HG02588 (cell line): ENCODE data around the gene PRKG1.
"Not testable (repeated sequence)": the region's sequence is repeated elsewhere in the genome, so short reads cannot be mapped to it uniquely, and the experiment has no call there.

ENCODE experiments used
- ATAC-seq: cut with Tn5 transposase; IDR thresholded peaks from one replicate; pipeline ENCODE4 v1.9.1; 2021; ENCODE audit warnings: mild to moderate bottlenecking, moderate library complexity; ENCODE audit not compliant: unreplicated experiment

Gene PRKG1

GRCh38 chr10:51168086-51168815, 94.0 kb downstream of the PRKG1 start:
- ATAC-seq, result no peak

DNA sequence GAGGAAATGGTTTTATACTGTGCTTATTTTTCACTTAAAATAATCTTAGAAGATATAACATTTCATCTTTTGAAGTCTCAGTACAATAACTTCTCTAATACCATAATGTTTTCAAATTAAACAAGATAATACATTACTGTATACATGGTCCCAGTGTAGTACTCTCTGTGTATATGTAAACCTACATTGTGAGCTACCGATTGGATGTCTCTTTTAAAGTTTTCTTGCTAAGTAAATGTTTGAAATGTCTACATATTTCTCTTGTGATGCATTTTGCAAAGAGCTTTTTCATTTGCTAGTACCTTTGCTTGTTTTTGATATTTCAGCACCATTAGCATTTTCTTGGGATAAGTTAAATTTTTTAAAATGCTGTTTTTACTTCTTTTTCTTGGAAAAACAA, 94.8 kb downstream of the PRKG1 start:
- no peak for ATAC-seq

DNA sequence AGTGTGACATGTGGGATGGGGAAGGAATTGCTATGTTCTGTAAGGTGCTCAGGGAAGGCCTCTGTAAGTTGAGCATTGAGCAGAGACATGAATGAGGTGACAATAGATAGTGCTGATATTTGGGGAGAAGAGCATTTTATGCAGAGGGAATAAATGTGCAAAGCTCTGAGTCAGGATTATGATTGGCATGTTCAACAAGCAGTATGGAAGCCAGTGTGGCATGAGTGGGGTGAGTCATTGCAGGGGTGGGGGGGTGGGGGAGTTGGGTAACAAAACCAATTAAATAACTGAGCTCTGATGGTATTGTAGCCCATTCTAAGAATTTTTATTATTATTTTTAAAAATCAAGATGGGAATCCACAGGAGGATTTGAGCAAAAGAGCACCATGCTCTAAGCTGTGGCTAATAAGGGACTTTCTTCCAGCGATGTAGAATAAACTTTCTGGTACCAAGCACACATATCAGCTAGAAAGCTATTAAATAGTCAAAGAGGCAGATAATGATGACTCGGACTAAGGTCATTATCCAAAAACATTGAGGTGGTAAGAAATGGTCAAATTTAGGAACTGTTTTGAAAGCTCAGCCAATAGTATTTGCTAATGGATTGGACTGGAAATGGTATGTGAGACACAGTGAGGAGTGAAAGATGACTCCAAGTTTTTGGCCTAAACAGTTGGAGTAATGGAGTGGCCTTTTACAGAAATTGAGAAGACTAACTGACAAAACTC, 96.4 kb downstream of the PRKG1 start:
- ATAC-seq, result no peak

DNA sequence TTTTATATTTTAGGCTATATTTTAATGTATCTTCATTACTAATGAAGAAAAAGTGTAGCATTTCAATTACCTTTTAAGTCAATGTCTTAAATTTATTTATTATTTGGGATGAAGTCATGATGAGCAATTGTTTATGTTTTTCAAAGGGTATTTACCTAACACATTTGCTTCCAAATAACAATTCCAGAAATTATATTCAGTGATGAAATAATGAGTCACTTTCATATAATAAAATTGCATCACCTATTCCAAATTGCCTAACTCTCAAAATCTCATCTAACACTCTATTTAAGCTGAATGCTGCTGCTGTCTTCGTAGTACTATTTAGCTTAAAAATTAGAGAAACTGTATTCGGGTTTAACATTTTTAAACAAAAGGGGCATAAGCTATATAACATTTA, 97.7 kb downstream of the PRKG1 start:
- ATAC-seq, result no peak

DNA sequence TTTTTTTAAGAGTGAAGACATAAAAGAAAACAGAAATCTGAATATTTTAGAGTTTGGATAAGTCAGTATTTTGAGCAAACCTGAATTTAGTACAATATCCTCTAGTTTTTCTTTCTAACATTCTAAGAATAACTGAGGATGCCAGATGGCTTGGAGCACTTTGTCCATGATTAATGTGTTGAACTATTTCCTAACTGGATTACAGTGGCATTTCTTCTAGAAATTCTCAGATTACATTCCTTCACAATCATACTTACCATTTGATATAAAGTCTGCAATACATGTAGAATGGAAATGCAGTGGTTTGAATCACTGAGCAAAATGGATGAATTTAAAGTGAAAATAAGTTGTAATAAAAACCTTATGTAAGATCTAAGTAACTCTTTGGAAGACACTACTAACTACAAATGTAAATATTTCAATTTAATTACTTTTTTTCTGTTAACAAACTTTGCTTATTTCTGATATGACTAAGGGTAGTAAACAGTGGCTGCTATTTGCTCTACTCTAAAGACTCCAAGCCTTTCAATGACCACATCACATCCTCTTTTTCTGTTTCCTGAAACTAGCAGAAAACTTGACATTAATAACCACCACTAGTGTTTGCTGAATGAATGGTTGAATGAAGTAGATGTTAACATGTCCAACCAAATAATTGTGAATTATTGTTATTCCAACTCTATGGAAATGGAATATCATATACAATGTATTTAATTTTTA, 102.8 kb downstream of the PRKG1 start:
- no peak for ATAC-seq

DNA sequence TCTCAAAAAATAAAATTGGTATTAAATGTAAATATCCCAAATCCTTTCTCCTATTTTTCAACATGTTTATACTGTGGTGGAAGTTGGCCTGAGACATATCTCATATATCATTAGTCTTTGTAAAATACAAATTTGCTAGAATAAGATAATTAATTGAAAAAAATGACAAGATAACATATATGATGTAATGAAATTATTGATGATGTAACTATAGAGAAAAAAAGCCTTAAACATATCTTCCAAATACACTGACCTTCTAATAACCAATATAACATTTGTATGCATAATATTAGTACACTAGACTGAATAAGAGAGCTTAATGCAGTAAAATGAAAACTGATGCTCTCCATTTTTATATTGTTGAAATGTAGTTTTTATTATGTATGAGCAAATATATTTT, 104.3 kb downstream of the PRKG1 start:
- no peak for ATAC-seq

GRCh38 chr10:51180141-51180540, 105.9 kb downstream of the PRKG1 start:
- no peak for ATAC-seq

DNA sequence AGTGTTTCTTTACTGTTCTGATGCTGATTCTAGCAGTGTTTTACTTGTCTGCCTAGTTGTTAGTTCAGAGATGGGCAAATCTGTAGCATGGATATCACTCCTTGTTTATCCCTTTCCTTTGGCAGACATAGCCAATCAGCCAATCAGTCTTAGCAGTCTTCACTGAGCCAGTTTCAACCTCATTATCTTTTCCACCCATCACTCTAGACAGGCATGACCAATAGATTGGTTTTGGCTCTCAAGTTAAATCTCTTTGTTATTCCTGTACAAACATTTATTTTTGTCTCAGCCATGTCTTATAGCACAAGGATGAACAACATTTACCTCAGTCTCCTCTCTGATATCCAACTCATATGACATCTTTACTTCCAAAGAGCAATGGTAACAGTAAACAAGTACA, 109.5 kb downstream of the PRKG1 start:
- no peak for ATAC-seq

GRCh38 chr10:51186361-51186760, 112.1 kb downstream of the PRKG1 start:
- ATAC-seq, result no peak

- no peak for ATAC-seq
Observed at GRCh38 chr10:51188008-51188407, 113.7 kb downstream of the PRKG1 start.

DNA sequence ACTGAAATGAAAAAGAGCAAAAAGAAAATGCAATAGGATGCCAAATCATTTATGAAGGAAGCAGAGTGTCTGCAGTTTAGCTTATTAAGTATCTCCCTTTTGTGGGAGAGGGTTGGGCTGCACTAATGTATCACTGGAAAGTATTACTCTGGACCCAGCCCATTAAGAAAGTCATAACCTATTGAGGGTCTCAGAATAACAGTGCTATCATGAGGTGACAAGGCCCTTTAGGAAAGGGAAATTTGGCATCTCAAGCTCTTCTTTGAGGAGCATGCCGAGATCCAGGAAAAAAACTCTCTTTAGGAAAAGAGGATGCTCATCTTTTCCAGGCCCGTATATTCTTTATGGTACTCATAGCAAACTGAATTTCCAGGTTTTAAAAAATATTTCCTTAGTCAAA, 114.6 kb downstream of the PRKG1 start:
- ATAC-seq, result no peak

- ATAC-seq, result no peak
Observed at GRCh38 chr10:51196508-51197175, 122.4 kb downstream of the PRKG1 start.

DNA sequence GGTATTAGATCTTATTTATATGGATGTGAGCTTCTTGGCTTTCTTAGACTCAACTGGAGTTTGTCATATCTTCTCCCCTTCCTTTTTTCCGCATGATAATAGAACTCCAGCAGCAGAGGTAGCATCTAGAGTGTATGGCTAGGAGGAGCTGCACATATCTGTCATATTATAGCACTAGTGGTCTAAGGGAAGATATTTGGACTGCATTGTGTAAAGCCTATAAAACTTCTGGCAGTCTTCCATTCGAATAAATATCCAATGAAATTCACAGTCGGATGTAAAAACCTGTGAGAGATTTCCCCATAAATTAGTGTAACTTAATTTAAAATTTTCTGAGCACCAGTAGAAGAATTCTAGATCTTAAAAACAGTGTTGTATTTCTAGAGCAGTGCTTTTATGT, 123.9 kb downstream of the PRKG1 start:
- no peak for ATAC-seq

- ATAC-seq, result no peak
Observed at GRCh38 chr10:51201947-51202346, 127.7 kb downstream of the PRKG1 start.

DNA sequence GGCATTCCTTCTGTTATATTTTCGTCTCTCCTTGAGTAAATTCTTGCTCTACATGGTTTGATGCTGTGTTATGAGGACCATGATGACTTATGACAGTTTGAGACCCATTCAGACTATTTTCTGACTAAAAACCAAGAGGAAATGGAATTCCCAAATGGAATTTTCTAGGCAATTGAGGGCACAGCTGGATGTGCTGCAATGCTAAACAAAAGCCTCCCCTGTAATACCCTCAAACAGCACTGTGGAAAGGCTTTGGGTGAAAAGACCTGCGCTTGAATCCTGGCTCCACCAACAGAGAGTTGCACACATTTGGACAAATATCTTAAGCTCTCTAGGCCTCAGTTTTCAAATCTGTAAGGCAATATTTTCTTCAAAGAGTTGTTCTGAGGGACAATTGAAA, 129.1 kb downstream of the PRKG1 start:
- no peak for ATAC-seq

DNA sequence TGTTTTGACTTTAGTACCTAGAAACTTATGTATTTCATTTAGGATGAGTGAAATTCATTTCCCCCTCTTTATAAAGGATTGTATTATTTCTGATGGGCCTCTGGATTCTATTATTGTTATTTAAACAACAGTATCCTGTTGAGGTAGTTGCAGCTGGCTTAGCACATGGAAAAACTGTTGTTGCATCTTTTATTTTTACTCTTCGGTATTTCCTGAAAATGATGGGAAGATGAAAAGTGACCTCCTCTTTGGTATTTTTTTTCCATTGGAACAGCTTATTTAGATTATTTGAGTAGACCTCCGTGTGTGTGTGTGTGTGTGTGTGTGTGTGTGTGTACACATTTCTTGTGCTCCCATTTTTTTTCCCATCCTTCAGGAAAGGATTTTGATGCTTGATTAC, 129.8 kb downstream of the PRKG1 start:
- ATAC-seq, result no peak

GRCh38 chr10:51204701-51205100, 130.4 kb downstream of the PRKG1 start:
- no peak for ATAC-seq

DNA sequence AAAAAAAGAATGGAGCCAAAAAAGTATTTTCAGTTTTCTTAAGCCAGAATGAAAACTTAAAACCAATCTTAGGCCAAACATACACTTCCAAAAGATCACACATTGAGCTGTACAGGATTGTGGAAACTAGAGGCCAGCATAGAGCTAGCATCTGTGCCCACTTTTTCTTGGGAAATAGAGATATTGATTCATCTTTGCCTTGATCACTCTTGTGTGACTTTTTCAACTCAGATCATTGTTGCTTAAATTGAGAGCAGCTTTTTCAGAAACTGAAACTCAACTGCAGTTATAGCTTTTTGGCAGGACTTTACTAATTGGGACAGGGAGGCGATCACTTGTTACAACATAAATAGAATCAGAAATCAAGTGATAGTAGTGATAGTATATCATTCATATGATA, 132.2 kb downstream of the PRKG1 start:
- ATAC-seq, result no peak

GRCh38 chr10:51212937-51213336, 138.7 kb downstream of the PRKG1 start:
- ATAC-seq, result not testable (repeated sequence)

- no peak for ATAC-seq
Observed at GRCh38 chr10:51214207-51215196, 140.2 kb downstream of the PRKG1 start.
